Endothelial cell of umbilical vein (primary cell): ENCODE data around the gene SYT17. TPM values are rescaled to one million over a fixed set of nuclear protein-coding genes. Genes with fewer than 3 reads are reported as not detected.

Experiments used
- BruUV-seq: library from RNA; stranded (reverse); fragments of 400-500 nt; replicated peaks from 2 replicates; lab custom pipeline; 2021; lab: Mats Ljungman, UMichigan
- CTCF ChIA-PET: fragments of 300-600, 350-600 bp; sonication (Branson Sonifier 250); formaldehyde crosslinking; loops from one replicate; lab custom pipeline; 2021; ENCODE audit warnings: antibody characterized with exemption, inconsistent platforms; lab: Charles Lee
- POLR2A ChIA-PET: fragments of 300-600, 350-600 bp; sonication (Branson Sonifier 250); formaldehyde crosslinking; loops from one replicate; lab custom pipeline; 2021; ENCODE audit warnings: antibody characterized with exemption, inconsistent platforms; lab: Charles Lee
- DNase-seq: peaks from one replicate; pipeline ENCODE4 v3.0.0-alpha.2; 2011; ENCODE audit warnings: low read depth, low spot score
- FAIRE-seq: peaks from 2 replicates; lab custom pipeline; 2011; peaks lifted over from hg19 to GRCh38; lab: Jason Lieb, UNC
- H2AFZ ChIP-seq: 2 replicates; pipeline ENCODE4 v1.6.0; 2012; ENCODE audit warnings: low read depth, low read length, control low read depth, inconsistent platforms
- H3K27ac ChIP-seq: 2 replicates; pipeline ENCODE4 v1.5.1; 2011; ENCODE audit warnings: low read depth, mild to moderate bottlenecking, control low read depth, low read length, moderate library complexity; ENCODE audit not compliant: insufficient read depth
- H3K27me3 ChIP-seq, 2 experiments: 2 replicates each; pipeline versions ENCODE4 v1.6.0 to v1.6.1; 2011; ENCODE audit warnings: low read length in 2 of 2, mixed read lengths in 1 of 2; ENCODE audit not compliant: control insufficient read depth in 2 of 2, insufficient read depth in 2 of 2
- H3K36me3 ChIP-seq, 2 experiments: 2 replicates in 1 of 2; 3 replicates in 1 of 2; pipeline ENCODE4 v1.5.1; 2011; ENCODE audit warnings: low read length in 2 of 2, mild to moderate bottlenecking in 1 of 2, moderate library complexity in 1 of 2; ENCODE audit not compliant: control insufficient read depth in 2 of 2, insufficient read depth in 2 of 2; ENCODE audit errors: extremely low read depth in 1 of 2
- H3K4me1 ChIP-seq: 3 replicates; pipeline ENCODE4 v1.5.1; 2011; ENCODE audit warnings: mild to moderate bottlenecking, low read length; ENCODE audit not compliant: control insufficient read depth, insufficient read depth; ENCODE audit errors: extremely low read depth
- H3K4me2 ChIP-seq: 2 replicates; pipeline ENCODE4 v1.6.1; 2011; ENCODE audit warnings: low read length, control low read depth, mixed read lengths; ENCODE audit not compliant: insufficient read depth
- H3K4me3 ChIP-seq, 3 experiments: fragments of 200-600 bp in 1 of 3; sonication (generic), shearing (Covaris generic) in 1 of 3; replicated peaks in 1 of 3; 2 replicates each; pipeline ENCODE4 v1.5.1; 2011 to 2016; ENCODE audit warnings: control low read depth in 3 of 3, low read length in 3 of 3, mild to moderate bottlenecking in 2 of 3, inconsistent platforms in 1 of 3, low read depth in 1 of 3, moderate library complexity in 1 of 3; ENCODE audit not compliant: insufficient read depth in 1 of 3
- H3K79me2 ChIP-seq: 2 replicates; pipeline ENCODE4 v1.6.0; 2012; ENCODE audit warnings: low read length, inconsistent platforms; ENCODE audit not compliant: control insufficient read depth, insufficient read depth
- H3K9ac ChIP-seq: replicated peaks from 2 replicates; pipeline ENCODE3; 2011; ENCODE audit warnings: low read length, control low read depth; ENCODE audit not compliant: insufficient read depth; ENCODE audit errors: extremely low read depth
- H3K9me1 ChIP-seq: replicated peaks from 3 replicates; pipeline ENCODE4 v1.6.0; 2011; ENCODE audit warnings: mild to moderate bottlenecking, low read length; ENCODE audit not compliant: control insufficient read depth, insufficient read depth; ENCODE audit errors: extremely low read depth
- H3K9me3 ChIP-seq: replicated peaks from 2 replicates; pipeline ENCODE4 v1.5.1; 2012; ENCODE audit warnings: low read length, inconsistent platforms; ENCODE audit not compliant: control insufficient read depth, insufficient read depth
- H4K20me1 ChIP-seq: replicated peaks from 2 replicates; pipeline ENCODE3; 2011; ENCODE audit warnings: mild to moderate bottlenecking, low read length; ENCODE audit not compliant: control insufficient read depth, insufficient read depth; ENCODE audit errors: extremely low read depth
- CTCF ChIP-seq, 2 donors: IDR thresholded peaks; 1 replicate in 1 of 2; 2 replicates in 1 of 2; pipeline ENCODE4 v1.5.1; 2011; ENCODE audit warnings: low read length in 2 of 2, mild to moderate bottlenecking in 2 of 2, moderate library complexity in 2 of 2, control low read depth in 1 of 2, inconsistent platforms in 1 of 2, low read depth in 1 of 2; ENCODE audit not compliant: insufficient read depth in 1 of 2; ENCODE audit errors: extremely low read depth in 1 of 2
- FOS ChIP-seq: IDR thresholded peaks from 2 replicates; pipeline ENCODE4 v1.6.1; 2011; ENCODE audit warnings: mild to moderate bottlenecking, low read length, moderate library complexity, borderline replicate concordance; ENCODE audit not compliant: insufficient read depth
- GATA2 ChIP-seq: IDR thresholded peaks from 2 replicates; pipeline ENCODE4 v1.7.0; 2011; ENCODE audit warnings: low read depth, mild to moderate bottlenecking, moderate library complexity, mixed read lengths, low read length; ENCODE audit not compliant: insufficient read length, insufficient read depth
- JUN ChIP-seq: IDR thresholded peaks from 2 replicates; pipeline ENCODE4 v1.6.1; 2011; ENCODE audit warnings: borderline replicate concordance, low read depth; ENCODE audit not compliant: insufficient read length, insufficient read depth
- MAX ChIP-seq: IDR thresholded peaks from 2 replicates; pipeline ENCODE4 v1.6.1; 2011; ENCODE audit not compliant: insufficient read depth, insufficient read length
- MYC ChIP-seq: IDR thresholded peaks from one replicate; pipeline ENCODE4 v1.6.1; 2011; ENCODE audit warnings: mild to moderate bottlenecking, low read depth, low read length
- POLR2A ChIP-seq: IDR thresholded peaks from 2 replicates; pipeline ENCODE4 v1.6.1; 2012; ENCODE audit warnings: low read depth, mild to moderate bottlenecking, control low read depth, low read length
- dilution Hi-C: fragments of 300-500 bp; cut with MboI; formaldehyde crosslinking; loops from one replicate; pipeline ENCODE4 v1.15.0; 2019; ENCODE audit warnings: low sequenced_read_pairs; ENCODE audit not compliant: extremely low pct_ligation_motif_present
- intact Hi-C: fragments of 100-400 bp; cut with micrococcal nuclease; formaldehyde crosslinking; loops from one replicate; pipeline ENCODE4 v1.10.0; 2022
- polyA plus RNA-seq, 4 experiments: library from polyadenylated mRNA; depleted of rRNA in 3 of 4; stranded (reverse) in 3 of 4; unstranded in 1 of 4; fragments of >200 nt; gene quantifications; 2 replicates each; pipeline versions ENCODE4 v1.2.1 to v1.2.3, GENCODE V29; 2011 to 2012; ENCODE audit warnings: missing spikeins in 1 of 4
- total RNA-seq: library from RNA; stranded (reverse); gene quantifications from 2 replicates; pipeline ENCODE4 v1.2.3, GENCODE V29; 2021

SYT17 gene
- total and polyA plus RNA-seq, 2 donors (not counting 3 experiments of a cell fraction or from before 2014, with no cell fraction given): 1.9 to 4.2 TPM

- DNase-seq (no peak), FAIRE-seq (no peak)
- Histone ChIP-seq H3K36me3 (no peaks in the 10 kb centered on the region), H3K4me1 (peaks cover 26% of the 10 kb centered on the region), H3K9ac (no peak overlapping the region), H3K79me2 (no peaks in the 10 kb centered on the region), H2AFZ (no peak overlapping the region), H3K4me2 (no peak overlapping the region), H3K9me3 (no peaks in the 10 kb centered on the region), H3K27ac (no peak overlapping the region), H4K20me1 (no peaks in the 10 kb centered on the region), H3K9me1 (no peaks in the 10 kb centered on the region), H3K27me3 (no peaks in the 10 kb centered on the region), H3K4me3 (no peak overlapping the region)
- intact Hi-C loops: no loop called here
- POLR2A ChIA-PET: no interaction called here
- TF ChIP-seq POLR2A (no peak), CTCF (IDR thresholded peaks at IDR 0.05; ENCODE audit: extremely low read depth in 1 of 2, insufficient read depth in 1 of 2, low read depth in 1 of 2, low read length in 2 of 2) (no peak), JUN (no peak), FOS (no peak), GATA2 (no peak), MAX (no peak), MYC (no peak)
- dilution Hi-C loops: no loop called here
- CTCF ChIA-PET: interaction anchor here (1.0 to 2.4 kb wide), 3 partner anchors 19 to 50 kb away, joined by 3 to 7 read pairs (median 3); no protein-coding TSS in a partner anchor
- BruUV-seq: no TSS peak
Measured at GRCh38 chr16:19135201-19135842, 32.7 kb upstream of the SYT17 start.
